Activated gamma-delta T cell treated with Interleukin-2 at 50 U/mL for 16 hours (primary cell): Measurements from ENCODE around the gene METTL26.

ENCODE experiments used
- DNase-seq: peaks from one replicate; pipeline ENCODE4 v3.0.0-alpha.2; 2020

METTL26 gene

DNA sequence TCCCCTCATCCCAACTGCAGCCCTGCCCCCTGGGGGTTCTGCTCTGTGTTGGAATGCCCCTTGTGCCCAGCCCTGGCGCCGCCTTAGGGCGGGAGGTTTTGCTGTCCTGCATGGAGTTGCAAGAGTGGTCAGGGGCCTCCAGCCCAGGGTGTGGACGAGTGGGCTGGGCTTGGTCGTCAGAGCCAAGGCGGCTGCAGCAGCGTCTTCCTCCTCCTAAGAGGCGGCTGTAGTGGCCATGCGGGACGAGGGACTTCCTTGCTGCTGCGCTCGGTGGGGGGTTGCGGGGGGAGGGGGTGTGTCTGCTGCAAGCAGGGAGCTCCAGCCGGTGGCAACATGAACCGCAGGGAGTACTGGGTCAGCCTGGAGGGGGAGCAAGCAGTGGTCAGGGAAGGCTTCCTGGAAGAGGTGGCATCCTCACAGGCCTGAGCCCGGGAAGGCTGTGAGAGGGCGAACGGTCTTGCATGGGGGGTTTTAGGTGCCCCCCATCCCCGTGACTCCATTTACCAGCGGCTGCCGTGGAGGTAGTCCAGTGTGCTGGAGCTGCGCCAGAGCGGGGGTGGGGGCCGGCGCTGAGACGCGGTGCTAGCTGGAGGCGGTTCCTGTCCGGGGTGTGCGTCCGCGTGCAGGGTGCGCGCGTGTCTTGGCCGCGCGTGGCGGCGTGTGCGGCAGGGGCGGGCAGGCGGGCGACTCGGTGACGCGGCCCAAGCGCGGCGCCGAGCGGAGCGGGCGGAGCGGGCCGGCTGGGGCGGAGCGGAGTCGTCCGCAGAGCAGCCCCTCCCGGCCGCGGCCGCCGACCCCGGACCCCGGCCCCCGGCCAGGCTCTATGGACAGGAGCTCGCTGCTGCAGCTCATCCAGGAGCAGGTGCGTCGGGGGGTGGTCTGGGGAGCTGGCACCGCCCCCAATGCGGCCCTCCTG is 39.1 kb upstream of the METTL26 start, which contains the start of gene RHBDL1:
Gene RHBDL1 (plus strand): TSS at position 704 of the 916 bp plus-strand sequence. CDS start 120 bp downstream, at position 824.
- no peak for DNase-seq

DNA sequence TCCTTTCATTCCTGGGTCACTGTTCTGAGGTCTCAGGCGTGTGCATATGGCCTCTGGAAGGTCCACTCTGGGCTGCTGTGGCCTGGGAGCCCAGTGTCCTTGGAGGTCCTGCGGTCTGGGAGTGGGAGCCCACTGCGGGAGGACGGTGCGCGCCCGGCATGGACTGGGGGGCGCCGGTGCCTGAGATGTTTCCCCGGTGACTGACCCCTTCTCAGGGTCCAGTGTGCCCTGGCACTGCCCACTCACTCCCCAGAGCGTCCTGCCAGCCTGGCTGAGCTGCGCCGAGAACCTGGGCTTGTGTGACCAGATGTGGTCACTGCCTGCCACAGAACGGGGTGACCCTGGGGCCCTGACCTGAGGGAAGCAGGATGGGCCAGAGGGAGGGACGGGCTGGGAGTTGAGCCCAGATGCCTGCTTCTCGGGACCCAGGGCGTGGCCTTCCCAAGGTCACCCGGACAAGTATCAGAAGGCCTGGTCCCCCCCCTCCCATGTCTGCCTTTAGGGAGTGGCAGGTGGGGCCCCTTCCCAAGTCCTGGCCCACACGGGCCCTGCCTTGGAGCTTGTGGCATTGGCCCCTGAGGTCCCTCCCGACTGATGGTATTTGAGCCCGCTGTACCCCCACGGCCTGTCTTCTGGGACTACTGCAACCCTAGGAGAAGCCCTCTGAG is 38.2 kb upstream of the METTL26 start:
- DNase-seq, result no peak

DNA sequence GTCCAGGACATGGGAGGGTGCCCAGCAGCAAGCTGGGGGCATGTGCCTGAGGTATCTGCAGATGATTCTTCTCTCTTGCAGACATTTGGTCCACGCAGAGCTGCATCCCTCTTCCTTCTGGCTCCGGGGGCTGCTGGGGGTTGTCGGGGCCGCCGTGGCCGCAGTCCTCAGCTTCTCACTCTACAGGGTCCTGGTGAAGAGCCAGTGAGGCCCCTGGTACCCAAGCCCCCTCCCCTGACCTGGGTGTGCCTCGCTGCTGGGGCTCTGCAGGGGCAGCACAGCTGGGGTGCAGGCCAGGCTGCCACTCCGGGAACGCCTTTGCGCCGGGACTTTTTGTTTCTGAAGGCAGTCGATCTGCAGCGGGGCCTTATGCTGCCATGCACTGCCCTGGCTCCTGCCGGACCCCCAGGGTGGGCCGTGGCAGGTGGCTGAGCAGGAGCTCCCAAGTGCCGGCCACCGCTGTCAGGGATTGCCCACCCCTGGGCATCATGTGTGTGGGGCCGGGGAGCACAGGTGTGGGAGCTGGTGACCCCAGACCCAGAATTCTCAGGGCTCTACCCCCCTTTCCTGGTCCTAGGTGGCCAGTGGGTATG is 37.4 kb upstream of the METTL26 start:
- DNase-seq, result no peak

DNA sequence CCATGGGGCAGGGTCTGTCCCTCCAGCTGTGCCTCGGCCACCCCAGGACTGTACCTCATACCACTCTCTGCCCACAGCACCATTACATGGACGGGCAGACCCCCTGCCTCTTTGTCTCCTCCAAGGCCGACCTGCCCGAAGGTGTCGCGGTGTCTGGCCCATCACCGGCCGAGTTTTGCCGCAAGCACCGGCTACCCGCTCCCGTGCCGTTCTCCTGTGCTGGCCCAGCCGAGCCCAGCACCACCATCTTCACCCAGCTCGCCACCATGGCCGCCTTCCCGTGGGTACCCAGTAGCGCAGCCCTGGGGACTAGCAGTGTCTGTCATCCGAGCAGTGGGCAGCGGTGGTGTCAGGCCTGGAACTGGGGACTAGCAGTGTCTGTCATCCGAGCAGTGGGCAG is 36.7 kb upstream of the METTL26 start:
- no peak for DNase-seq

DNA sequence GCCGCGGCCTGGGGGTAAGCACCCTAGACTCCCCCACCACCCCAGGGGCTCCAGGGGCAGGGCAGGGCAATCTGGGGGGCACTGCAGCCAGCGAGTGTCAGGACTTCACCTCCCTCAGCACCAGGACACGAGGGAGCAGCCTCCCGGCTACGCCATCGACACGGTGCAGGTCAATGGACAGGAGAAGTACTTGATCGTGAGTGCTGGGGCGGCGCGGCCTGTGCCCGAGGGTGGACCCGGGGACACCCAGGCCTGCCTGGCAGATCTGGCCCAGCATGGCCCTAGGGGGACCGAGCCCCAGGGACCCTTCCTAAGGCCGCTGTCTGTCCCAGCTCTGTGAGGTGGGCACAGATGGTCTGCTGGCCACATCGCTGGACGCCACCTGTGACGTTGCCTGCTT is 36.3 kb upstream of the METTL26 start:
- no peak for DNase-seq

DNA sequence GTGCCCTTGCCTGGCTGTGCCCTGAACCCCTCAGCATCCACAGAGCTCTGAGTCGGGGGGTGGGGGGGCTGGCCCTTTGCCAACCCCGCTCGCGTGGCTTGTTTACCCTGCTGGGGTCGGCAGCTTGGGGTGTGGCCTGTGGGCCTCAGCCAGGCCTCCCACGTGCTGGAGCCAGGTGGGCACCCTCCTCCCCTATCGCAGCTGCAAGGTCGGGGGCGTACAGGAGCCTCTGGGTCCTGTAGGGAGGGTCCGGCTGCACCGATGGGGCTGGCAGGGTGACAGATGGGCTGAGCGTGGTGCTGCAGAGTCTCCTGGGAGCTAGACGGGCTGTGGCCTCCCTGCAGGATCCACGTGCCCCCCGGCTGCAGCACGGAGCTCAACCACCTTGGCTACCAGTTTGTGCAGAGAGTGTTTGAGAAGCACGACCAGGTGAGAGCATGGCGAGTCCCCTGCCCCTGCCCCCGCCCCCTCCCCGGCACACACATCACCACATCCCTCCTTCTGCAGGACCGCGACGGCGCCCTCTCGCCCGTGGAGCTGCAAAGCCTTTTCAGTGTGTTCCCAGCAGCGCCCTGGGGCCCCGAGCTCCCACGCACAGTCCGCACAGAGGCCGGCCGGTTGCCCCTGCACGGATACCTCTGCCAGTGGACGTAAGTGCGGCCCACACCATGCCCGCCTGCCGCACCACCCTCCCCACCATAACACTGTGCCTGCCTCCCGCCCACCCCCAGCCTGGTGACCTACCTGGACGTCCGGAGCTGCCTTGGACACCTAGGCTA is 35.4 kb upstream of the METTL26 start:
- DNase-seq, result no peak

DNA sequence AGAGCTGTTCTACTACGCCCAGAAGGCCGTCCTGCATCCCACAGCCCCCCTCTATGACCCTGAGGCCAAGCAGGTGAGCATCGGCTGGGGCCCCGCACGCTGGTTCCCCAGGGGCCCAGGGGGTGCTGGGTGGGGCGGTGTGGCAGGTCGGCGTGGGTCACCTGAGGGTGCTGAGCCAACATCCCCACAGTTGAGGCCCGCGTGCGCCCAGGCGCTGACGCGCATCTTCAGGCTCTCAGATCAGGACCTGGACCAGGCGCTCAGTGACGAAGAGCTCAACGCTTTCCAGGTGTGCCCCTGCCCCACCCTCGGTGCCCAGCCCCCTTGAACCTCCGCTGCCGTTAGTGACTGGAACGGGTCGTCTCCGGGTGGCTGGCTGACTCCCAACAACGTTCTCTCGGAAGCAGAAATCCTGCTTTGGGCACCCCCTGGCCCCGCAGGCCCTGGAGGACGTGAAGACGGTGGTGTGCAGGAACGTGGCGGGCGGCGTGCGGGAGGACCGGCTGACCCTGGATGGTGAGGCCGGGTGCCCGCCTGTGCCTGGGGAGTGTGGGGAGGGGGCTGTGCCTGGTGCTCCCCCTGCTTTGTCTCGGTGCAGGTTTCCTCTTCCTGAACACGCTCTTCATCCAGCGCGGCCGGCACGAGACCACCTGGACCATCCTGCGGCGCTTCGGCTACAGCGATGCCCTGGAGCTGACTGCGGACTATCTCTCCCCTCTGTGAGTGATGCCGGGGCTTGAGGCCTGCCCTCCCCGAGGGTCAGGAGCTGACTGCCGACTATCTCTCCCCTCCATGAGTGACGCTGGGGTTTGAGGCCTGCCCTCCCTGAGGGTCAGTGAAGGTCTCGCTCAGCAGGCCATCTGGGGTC is 34.6 kb upstream of the METTL26 start:
- no peak for DNase-seq

DNA sequence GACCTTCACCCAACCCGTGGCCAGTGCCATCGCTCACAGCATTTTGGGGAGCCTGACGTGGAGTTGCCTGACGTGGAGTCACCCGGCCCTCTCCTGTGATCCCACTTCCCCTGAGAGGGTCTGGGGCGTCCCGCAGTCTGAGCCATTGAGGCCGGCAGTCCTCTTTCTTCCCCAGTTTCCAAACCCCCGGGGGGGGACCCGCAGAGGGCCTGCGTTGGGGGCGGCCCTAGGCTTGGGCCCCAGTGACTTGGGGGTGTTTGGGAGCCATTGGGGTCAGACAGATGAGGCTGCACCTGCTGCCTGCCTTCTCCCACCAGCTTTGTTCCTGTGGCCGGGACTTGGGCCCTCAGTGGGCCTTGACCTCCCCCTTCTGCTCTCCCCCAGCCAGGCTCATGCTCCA is 33.6 kb upstream of the METTL26 start:
- DNase-seq, result no peak

DNA sequence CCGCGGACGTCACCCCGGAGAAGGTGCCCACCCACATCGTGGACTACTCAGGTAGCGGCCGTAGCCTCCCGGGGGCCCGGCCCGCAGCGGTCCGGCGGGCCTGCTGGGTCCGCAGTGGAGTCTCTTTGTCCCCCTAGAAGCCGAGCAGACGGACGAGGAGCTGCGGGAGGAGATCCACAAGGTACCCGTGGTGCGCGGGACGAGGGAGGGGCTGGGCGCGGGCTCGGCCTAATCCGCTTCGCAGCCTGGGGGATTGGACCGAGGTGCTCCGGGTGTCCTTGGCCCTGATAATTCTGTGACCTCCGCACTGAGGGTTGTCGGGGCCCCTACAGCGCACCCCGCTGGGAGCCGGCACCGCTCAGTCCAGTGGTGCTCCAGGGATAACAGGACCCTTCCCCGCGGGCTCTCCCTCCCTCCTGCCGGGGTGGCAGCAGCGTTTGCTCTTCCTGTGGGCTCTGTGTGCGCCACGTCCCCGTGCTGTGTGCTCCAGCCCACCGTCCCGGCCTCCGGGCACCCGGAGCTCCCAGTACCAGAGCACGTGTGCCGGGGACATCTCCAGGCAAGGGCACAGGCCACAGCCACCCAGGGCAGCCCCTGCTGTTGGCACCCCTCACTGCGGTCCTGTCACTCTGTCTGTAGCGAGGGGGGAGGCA is 32.5 kb upstream of the METTL26 start:
- DNase-seq, result no peak

DNA sequence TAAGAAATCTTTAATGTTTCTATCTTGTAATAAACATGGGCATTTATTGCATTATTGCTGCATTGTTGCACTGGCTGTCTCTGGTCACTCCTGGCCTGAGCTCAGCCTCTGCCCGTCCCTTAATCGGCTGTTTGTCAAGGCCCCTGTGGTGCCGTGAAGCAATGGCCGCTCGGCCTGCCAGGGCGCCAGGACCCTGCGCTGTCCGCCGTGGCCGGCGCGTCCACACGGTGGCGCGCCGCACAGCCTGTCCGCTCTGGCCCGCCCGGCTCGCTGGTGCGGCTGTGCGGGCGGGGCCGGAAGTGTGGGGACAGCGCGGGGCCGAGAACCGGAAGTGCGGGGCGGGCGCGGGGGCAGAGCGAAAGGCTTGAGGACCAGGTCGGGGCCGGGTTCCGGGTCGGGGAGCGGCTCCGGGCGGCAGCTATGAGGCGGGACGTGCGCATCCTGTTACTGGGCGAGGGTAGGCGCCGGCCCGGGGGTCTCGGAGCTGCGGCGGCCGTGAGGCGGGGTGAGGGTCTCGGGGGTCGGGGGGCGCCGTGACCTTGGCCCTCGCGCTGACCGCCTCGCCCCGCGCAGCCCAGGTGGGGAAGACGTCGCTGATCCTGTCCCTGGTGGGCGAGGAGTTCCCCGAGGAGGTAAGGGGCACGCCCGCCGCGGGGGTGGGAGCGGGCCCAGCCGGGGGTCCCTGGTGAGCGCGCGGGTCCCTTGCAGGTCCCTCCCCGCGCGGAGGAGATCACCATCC is 31.8 kb upstream of the METTL26 start, which contains the start of gene RHOT2:
Gene RHOT2 (plus strand): TSS at position 353 of the 739 bp plus-strand sequence. CDS start 68 bp downstream, at position 421.
- peak; percentile 94 for DNase-seq

DNA sequence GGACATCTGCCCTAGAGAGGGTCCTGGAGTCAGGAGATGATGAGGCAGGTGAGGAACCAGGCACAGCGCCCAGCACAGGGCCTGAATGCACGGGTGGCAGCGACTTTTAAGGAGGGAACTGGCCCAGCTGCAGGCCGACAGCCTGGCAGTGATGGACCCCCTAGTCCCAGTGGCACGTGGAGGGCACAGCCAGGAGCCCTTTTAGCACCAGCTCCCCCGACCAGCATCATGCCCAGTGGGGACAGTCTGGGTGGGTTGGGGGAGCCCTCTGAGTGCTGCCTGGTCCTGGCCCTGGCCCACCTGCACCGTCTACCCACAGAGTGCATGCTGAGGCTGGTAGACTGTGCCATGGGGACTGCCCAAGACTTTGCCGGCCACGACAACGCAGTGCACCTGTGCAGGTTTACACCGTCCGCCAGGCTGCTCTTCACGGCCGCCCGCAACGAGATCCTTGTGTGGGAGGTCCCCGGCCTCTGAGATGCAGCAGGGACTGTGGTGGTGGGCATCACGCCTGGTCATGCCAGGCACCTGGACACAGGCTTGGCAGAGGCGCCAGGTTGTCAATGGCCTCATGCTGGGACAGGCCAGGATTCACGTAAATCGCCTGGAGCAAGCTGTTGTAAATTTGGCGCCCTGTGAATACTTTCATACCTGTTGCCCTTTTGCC is 31.1 kb upstream of the METTL26 start:
- no peak for DNase-seq

DNA sequence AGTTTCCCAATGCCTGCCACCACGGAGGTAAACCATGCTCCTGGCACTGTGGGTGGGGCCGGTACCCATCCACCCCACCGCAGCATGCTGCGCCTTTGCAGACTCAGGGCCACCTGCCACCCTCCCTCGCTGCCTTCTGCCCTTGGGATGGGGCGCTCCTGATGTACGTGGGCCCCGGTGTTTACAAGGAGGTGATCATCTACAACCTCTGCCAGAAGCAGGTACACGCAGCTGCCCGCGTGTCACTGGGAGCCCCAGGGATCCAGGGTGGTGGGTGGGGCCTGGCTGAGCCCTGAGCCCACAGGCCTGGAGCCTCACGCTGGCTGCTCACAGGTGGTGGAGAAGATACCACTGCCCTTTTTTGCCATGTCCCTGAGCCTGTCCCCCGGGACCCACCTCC is 30.5 kb upstream of the METTL26 start:
- DNase-seq, result no peak

DNA sequence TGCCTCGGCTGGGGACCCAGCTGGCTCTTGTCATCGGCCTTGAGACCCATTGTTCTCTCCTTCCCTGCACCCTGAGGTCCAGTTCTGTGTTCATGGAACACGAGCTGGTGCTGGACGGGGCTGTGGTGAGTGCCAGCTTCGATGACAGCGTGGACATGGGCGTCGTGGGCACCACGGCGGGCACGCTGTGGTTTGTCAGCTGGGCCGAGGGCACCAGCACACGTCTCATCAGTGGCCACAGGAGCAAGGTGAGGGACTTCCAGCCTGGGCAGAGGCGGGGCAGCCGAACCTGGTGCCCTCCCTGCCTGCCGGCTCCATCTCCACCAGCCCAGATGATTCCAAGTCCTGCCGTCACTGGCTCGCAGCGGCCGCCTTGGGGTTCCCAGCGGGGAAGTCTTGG is 26.5 kb upstream of the METTL26 start:
- DNase-seq, result no peak

DNA sequence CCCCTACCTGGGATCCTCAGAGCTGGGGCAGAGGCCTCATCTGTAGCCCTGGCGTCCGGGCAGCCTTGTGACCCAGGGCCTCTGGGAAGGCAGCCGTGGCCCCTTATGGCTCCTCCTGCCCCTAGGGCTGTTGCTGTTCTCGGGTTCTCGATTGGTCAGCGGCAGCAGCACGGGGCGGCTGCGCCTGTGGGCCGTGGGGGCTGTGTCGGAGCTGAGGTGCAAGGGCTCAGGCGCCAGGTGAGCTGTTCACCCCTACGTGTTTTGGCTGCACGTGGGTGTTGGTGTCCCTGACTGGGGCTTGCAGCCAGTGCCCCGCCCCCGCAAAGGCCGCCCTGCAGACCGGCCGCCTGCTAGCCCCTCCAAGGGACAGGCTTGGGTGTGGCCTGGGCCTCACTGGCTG is 26.0 kb upstream of the METTL26 start:
- DNase-seq, result no peak

DNA sequence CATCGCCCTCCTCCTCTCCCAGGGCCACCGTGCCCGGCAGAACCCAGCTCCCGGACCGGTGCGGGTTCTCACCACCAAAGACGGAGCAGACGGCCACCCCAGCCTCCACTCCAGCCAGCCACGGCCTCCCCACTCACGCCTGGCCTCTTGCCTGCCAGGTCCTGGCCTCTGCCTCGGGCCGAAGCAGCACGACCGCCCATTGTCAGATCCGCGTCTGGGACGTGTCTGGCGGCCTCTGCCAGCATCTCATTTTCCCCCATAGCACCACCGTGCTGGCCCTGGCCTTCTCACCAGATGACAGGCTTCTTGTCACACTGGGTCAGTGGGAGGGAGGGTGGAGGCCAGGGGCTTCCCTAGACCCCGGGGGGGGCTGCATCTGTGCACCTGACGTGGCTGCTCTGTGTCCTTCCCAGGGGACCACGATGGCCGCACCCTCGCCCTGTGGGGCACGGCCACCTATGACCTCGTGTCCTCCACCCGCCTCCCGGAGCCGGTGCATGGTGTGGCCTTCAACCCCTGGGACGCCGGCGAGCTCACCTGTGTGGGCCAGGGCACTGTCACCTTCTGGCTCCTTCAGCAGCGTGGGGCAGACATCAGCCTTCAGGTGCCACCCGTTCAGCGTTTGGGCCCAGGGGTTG is 25.2 kb upstream of the METTL26 start:
- no peak for DNase-seq

DNA sequence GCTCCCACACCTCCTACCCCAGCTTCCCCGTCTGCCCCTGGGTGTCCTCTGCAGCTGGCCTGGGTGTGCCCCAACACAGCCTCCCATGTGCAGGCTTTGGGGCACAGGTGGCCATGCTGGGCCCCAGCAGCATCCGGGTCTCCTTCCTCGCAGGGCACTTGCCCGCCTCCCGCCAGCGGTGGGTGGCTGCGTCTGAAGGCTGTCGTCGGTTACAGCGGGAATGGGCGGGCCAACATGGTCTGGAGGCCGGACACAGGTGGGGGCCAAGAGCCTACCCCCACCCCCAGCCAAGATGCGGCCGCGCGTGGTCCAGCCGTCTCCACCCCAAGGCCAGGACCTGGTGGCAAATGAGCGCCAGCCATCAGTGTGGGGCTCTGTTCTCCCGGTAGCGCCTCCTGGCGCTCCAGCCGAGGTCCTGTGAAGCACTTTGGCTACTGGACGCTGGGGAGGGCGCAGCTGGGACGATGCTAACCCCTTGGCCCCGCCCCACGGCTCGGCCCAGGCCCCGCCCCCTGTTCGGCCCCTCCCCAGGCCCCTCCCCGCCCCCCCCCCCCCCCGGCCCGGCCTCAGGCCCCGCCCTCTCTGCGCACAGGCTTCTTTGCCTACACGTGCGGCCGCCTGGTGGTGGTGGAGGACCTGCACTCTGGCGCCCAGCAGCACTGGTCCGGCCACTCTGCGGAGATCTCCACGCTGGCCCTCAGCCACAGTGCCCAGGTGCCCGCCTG is 24.5 kb upstream of the METTL26 start:
- DNase-seq, result peak; percentile 54

DNA sequence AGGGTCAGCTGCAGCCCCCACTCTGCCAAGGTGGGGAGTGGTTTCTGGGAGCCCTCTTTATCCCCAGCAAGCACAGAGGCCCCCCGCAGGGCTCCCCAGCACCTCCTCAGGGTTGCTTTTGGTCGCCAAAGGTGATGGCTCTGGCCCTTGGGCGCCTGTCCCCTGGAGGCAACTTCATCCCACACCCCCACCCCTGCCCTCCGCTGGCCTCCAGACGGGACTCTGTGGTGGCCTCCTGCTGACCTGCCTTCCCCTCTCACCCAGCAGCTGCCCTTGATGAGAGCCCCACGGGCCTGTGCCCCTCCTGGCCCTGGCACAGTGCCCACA is 24.0 kb upstream of the METTL26 start:
- DNase-seq, result no peak

DNA sequence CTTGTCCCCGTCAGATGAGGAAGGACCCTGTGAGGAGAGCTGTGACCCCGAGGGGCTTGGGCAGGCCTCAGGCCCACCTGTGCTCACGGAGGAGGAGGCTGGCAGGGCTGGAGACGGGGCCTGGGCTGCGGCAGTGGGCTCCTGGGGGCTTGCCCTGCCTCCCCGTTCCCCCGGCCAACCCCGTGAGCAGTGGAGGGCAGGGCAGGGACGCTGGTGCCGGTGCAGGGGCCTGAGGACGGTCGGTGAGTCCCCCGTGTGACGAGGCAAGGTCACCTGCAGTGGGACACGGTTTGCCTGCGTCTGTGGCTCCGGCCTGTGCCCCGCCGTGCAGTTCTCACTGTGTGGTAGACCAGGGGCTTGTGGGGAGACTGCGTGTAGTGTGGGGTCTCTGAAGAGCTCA is 23.5 kb upstream of the METTL26 start:
- no peak for DNase-seq
